Neural progenitor cell (in vitro differentiated cells): ENCODE measurements around the gene ZIC5. TPM values are rescaled to one million over a fixed set of nuclear protein-coding genes. Genes with fewer than 3 reads are reported as not detected.

Source experiments
- DNase-seq: peaks from one replicate; pipeline ENCODE4 v3.0.0-alpha.2; 2016; ENCODE audit warnings: low spot score
- H2AFZ ChIP-seq: fragments of 200-600 bp; sonication (generic); replicated peaks from 2 replicates; pipeline ENCODE4 v1.6.1; 2016; ENCODE audit warnings: antibody characterized with exemption
- H3F3A ChIP-seq: fragments of 200-600 bp; sonication (generic); 2 replicates; pipeline ENCODE4 v1.6.1; 2016; ENCODE audit warnings: antibody characterized with exemption, low read depth
- H3K27ac ChIP-seq: fragments of 200-600 bp; sonication (generic); 2 replicates; pipeline ENCODE4 v1.5.1; 2016; ENCODE audit warnings: mild to moderate bottlenecking
- H3K27me3 ChIP-seq: fragments of 200-600 bp; sonication (generic); 2 replicates; pipeline ENCODE4 v1.6.1; 2016; ENCODE audit warnings: mild to moderate bottlenecking, moderate library complexity
- H3K36me3 ChIP-seq: fragments of 200-600 bp; sonication (generic); 2 replicates; pipeline ENCODE4 v1.5.1; 2016
- H3K4me1 ChIP-seq: fragments of 200-600 bp; sonication (generic); 2 replicates; pipeline ENCODE4 v1.6.1; 2016; ENCODE audit warnings: mixed run types
- H3K4me2 ChIP-seq: fragments of 200-600 bp; sonication (generic); 2 replicates; pipeline ENCODE4 v1.6.1; 2016
- H3K4me3 ChIP-seq: fragments of 200-600 bp; sonication (generic); 2 replicates; pipeline ENCODE4 v1.5.1; 2016
- H3K79me2 ChIP-seq: fragments of 200-600 bp; sonication (generic); 2 replicates; pipeline ENCODE4 v1.6.1; 2016; ENCODE audit warnings: low read depth
- H3K9ac ChIP-seq: fragments of 200-600 bp; sonication (generic); 2 replicates; pipeline ENCODE4 v1.6.1; 2016
- H3K9me3 ChIP-seq: fragments of 200-600 bp; sonication (generic); 2 replicates; pipeline ENCODE4 v1.5.1; 2016; ENCODE audit warnings: low read depth
- H4K20me1 ChIP-seq: fragments of 200-600 bp; sonication (generic); 2 replicates; pipeline ENCODE4 v1.6.1; 2016; ENCODE audit warnings: low read depth
- H3K27ac Mint-ChIP-seq: 3 replicates; pipeline ENCODE4 v1.8.0; 2021; ENCODE audit warnings: mixed read lengths
- H3K27me3 Mint-ChIP-seq: 2 replicates; pipeline ENCODE4 v1.8.0; 2022; ENCODE audit warnings: low read depth, mild to moderate bottlenecking, inconsistent platforms, moderate library complexity, mixed read lengths; ENCODE audit not compliant: insufficient read depth
- H3K36me3 Mint-ChIP-seq: 3 replicates; pipeline ENCODE4 v1.8.0; 2021; ENCODE audit warnings: mixed read lengths
- H3K4me1 Mint-ChIP-seq: 3 replicates; pipeline ENCODE4 v1.8.0; 2021; ENCODE audit warnings: mixed read lengths
- H3K4me3 Mint-ChIP-seq: 3 replicates; pipeline ENCODE4 v1.8.0; 2021; ENCODE audit warnings: mild to moderate bottlenecking, moderate library complexity, mixed read lengths
- H3K9me3 Mint-ChIP-seq: 3 replicates; pipeline ENCODE4 v1.8.0; 2020; ENCODE audit warnings: mixed read lengths
- EZH2 ChIP-seq: fragments of 200-600 bp; sonication (generic); IDR thresholded peaks from 2 replicates; pipeline ENCODE4 v1.6.1; 2017; ENCODE audit warnings: antibody characterized with exemption, mild to moderate bottlenecking, moderate library complexity
- EZH2phosphoT487 ChIP-seq: fragments of 200-600 bp; sonication (generic); IDR thresholded peaks from 2 replicates; pipeline ENCODE4 v1.6.1; 2017; ENCODE audit warnings: antibody characterized with exemption
- total RNA-seq: library from RNA; depleted of rRNA; stranded (reverse); fragments of >200 nt; gene quantifications from 2 replicates; pipeline ENCODE4 v1.2.3, GENCODE V29; 2015; ENCODE audit warnings: low replicate concordance
- TF ChIP-seq, protein P1 (sequence below): fragments of 200-600 bp; sonication (generic); IDR thresholded peaks from 2 replicates; pipeline ENCODE4 v1.5.1; 2017; ENCODE audit warnings: antibody characterized with exemption, mild to moderate bottlenecking

ZIC5 gene
- total RNA-seq, 1 donor from 2014 or later: 35.7 TPM

- peak overlapping the region; percentile 34 for H2AFZ ChIP-seq
These were observed 45.4 kb downstream of the ZIC5 start for GRCh38 chr13:99926014-99926731.

GRCh38 chr13:99923877-99924582, 47.5 kb downstream of the ZIC5 start:
- Mint-ChIP-seq H3K36me3 (peaks cover 30% of the 10 kb centered on the region), H3K27me3 (peaks cover 6% of the 10 kb centered on the region), H3K4me3 (no peak overlapping the region), H3K4me1 (peaks cover 27% of the 10 kb centered on the region), H3K9me3 (peaks cover 2% of the 10 kb centered on the region), H3K27ac (no peak overlapping the region)
- no peak overlapping the region for H3K4me3 ChIP-seq
- no peak overlapping the region for H3K9ac ChIP-seq
- H3K79me2 ChIP-seq: no peaks in the 10 kb centered on the region
- no peak overlapping the region for H3K4me2 ChIP-seq
- TF ChIP-seq EZH2phosphoT487: no peak
- TF ChIP-seq, protein P1, sequence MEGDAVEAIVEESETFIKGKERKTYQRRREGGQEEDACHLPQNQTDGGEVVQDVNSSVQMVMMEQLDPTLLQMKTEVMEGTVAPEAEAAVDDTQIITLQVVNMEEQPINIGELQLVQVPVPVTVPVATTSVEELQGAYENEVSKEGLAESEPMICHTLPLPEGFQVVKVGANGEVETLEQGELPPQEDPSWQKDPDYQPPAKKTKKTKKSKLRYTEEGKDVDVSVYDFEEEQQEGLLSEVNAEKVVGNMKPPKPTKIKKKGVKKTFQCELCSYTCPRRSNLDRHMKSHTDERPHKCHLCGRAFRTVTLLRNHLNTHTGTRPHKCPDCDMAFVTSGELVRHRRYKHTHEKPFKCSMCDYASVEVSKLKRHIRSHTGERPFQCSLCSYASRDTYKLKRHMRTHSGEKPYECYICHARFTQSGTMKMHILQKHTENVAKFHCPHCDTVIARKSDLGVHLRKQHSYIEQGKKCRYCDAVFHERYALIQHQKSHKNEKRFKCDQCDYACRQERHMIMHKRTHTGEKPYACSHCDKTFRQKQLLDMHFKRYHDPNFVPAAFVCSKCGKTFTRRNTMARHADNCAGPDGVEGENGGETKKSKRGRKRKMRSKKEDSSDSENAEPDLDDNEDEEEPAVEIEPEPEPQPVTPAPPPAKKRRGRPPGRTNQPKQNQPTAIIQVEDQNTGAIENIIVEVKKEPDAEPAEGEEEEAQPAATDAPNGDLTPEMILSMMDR: no peak
- TF ChIP-seq EZH2: no peak
- H3K36me3 ChIP-seq: no peaks in the 10 kb centered on the region
- peaks cover 6% of the 10 kb centered on the region for H3K4me1 ChIP-seq
- no peaks in the 10 kb centered on the region for H3K27me3 ChIP-seq
- no peaks in the 10 kb centered on the region for H3F3A ChIP-seq
- H3K9me3 ChIP-seq: no peaks in the 10 kb centered on the region
- no peak overlapping the region for H2AFZ ChIP-seq
- H3K27ac ChIP-seq: no peak overlapping the region
- no peak for DNase-seq
- H4K20me1 ChIP-seq: no peaks in the 10 kb centered on the region

More at GRCh38 chr13:99926014-99926731, 45.4 kb downstream of the ZIC5 start:
- Mint-ChIP-seq H3K9me3 (peaks cover 2% of the 10 kb centered on the region), H3K4me3 (no peak overlapping the region), H3K27me3 (peaks cover 8% of the 10 kb centered on the region), H3K36me3 (peaks cover 30% of the 10 kb centered on the region), H3K4me1 (peaks cover 35% of the 10 kb centered on the region), H3K27ac (peak overlapping the region; percentile 13)
- Histone ChIP-seq H3K4me2 (no peak overlapping the region), H3K79me2 (no peaks in the 10 kb centered on the region), H3K4me3 (no peak overlapping the region), H3K36me3 (no peaks in the 10 kb centered on the region), H3K4me1 (peaks cover 14% of the 10 kb centered on the region), H3K9me3 (no peaks in the 10 kb centered on the region), H4K20me1 (no peaks in the 10 kb centered on the region), H3F3A (peaks cover 9% of the 10 kb centered on the region), H3K27me3 (no peaks in the 10 kb centered on the region), H3K27ac (no peak overlapping the region), H3K9ac (no peak overlapping the region)
- TF ChIP-seq, protein P1: no peak
- TF ChIP-seq EZH2phosphoT487: no peak
- no peak for TF ChIP-seq EZH2
- no peak for DNase-seq

GRCh38 chr13:99922631-99923404, 48.7 kb downstream of the ZIC5 start:
- DNase-seq: no peak
- no peaks in the 10 kb centered on the region for H3K36me3 ChIP-seq
- Mint-ChIP-seq H3K9me3 (peaks cover 2% of the 10 kb centered on the region), H3K27me3 (peaks cover 3% of the 10 kb centered on the region), H3K4me3 (no peak overlapping the region), H3K27ac (peak overlapping the region; percentile 61), H3K4me1 (peaks cover 28% of the 10 kb centered on the region), H3K36me3 (peaks cover 34% of the 10 kb centered on the region)
- no peak overlapping the region for H3K4me3 ChIP-seq
- no peaks in the 10 kb centered on the region for H3F3A ChIP-seq
- no peaks in the 10 kb centered on the region for H3K79me2 ChIP-seq
- H3K9me3 ChIP-seq: no peaks in the 10 kb centered on the region
- no peak overlapping the region for H3K27ac ChIP-seq
- peaks cover 6% of the 10 kb centered on the region for H3K4me1 ChIP-seq
- no peak overlapping the region for H3K4me2 ChIP-seq
- no peak overlapping the region for H3K9ac ChIP-seq
- no peak overlapping the region for H2AFZ ChIP-seq
- H4K20me1 ChIP-seq: no peaks in the 10 kb centered on the region
- TF ChIP-seq EZH2phosphoT487 (no peak), EZH2 (no peak)
- TF ChIP-seq, protein P1: no peak
- no peaks in the 10 kb centered on the region for H3K27me3 ChIP-seq
